ENCODE results near the gene MUC20. TPM values are rescaled to one million over a fixed set of nuclear protein-coding genes. Genes with fewer than 3 reads are reported as not detected.

Gene MUC20
- total RNA-seq, 1 donor from 2014 or later: 0.17 TPM

- H3K4me2 ChIP-seq: no peak overlapping the region
- no peak overlapping the region for H3K4me3 Mint-ChIP-seq
- no peak for TF ChIP-seq EZH2 (IDR thresholded peaks at IDR 0.05)
- TF ChIP-seq CTCF (IDR thresholded peaks at IDR 0.05): no peak
- TF ChIP-seq EZH2phosphoT487 (IDR thresholded peaks at IDR 0.05): no peak
- no peaks in the 10 kb centered on the region for H4K20me1 ChIP-seq (ENCODE audit: low read depth)
- H3K27me3 Mint-ChIP-seq (ENCODE audit: insufficient read depth, low read depth): peaks cover 2% of the 10 kb centered on the region
- H3K79me2 ChIP-seq (ENCODE audit: low read depth): no peaks in the 10 kb centered on the region
- H3K9me3 Mint-ChIP-seq: no peaks in the 10 kb centered on the region
- no peak overlapping the region for H3K27ac Mint-ChIP-seq
- no peak overlapping the region for H3K4me3 ChIP-seq
- no peaks in the 10 kb centered on the region for H3K27me3 ChIP-seq
- peaks cover 1% of the 10 kb centered on the region for H3K36me3 Mint-ChIP-seq
- no peaks in the 10 kb centered on the region for H3K9me3 ChIP-seq (ENCODE audit: low read depth)
- H3K27ac ChIP-seq: no peak overlapping the region
- peaks cover 8% of the 10 kb centered on the region for H3K4me1 Mint-ChIP-seq
- H2AFZ ChIP-seq (replicated peaks): no peak overlapping the region
- H3K9ac ChIP-seq: no peak overlapping the region
- no peaks in the 10 kb centered on the region for H3F3A ChIP-seq (ENCODE audit: low read depth)
- no peak for DNase-seq (ENCODE audit: low spot score)
- no peaks in the 10 kb centered on the region for H3K36me3 ChIP-seq
- no peaks in the 10 kb centered on the region for H3K4me1 ChIP-seq
These were observed 35.3 kb downstream of the MUC20 start for GRCh38 chr3:195755791-195756676.

- TF ChIP-seq EZH2 (IDR thresholded peaks at IDR 0.05) (no peak), CTCF (IDR thresholded peaks at IDR 0.05) (no peak)
- peaks cover 8% of the 10 kb centered on the region for H3K4me1 Mint-ChIP-seq
- H3K9ac ChIP-seq: no peak overlapping the region
- no peaks in the 10 kb centered on the region for H4K20me1 ChIP-seq (ENCODE audit: low read depth)
- no peaks in the 10 kb centered on the region for H3F3A ChIP-seq (ENCODE audit: low read depth)
- peaks cover 2% of the 10 kb centered on the region for H3K27me3 Mint-ChIP-seq (ENCODE audit: insufficient read depth, low read depth)
- H2AFZ ChIP-seq (replicated peaks): no peak overlapping the region
- H3K4me3 ChIP-seq: no peak overlapping the region
- H3K4me3 Mint-ChIP-seq: no peak overlapping the region
- no peaks in the 10 kb centered on the region for H3K27me3 ChIP-seq
- no peak overlapping the region for H3K27ac ChIP-seq
- DNase-seq (ENCODE audit: low spot score): no peak
- H3K9me3 ChIP-seq (ENCODE audit: low read depth): no peaks in the 10 kb centered on the region
- H3K79me2 ChIP-seq (ENCODE audit: low read depth): no peaks in the 10 kb centered on the region
- H3K36me3 Mint-ChIP-seq: peaks cover 1% of the 10 kb centered on the region
- H3K4me2 ChIP-seq: no peak overlapping the region
- H3K9me3 Mint-ChIP-seq: no peaks in the 10 kb centered on the region
- no peak overlapping the region for H3K27ac Mint-ChIP-seq
- H3K4me1 ChIP-seq: no peaks in the 10 kb centered on the region
- H3K36me3 ChIP-seq: no peaks in the 10 kb centered on the region
These were observed 36.6 kb downstream of the MUC20 start for GRCh38 chr3:195757438-195757770.

GRCh38 chr3:195757827-195758226 lies 37.0 kb downstream of the MUC20 start:
- no peaks in the 10 kb centered on the region for H3K4me1 ChIP-seq
- no peaks in the 10 kb centered on the region for H3K9me3 Mint-ChIP-seq
- H3K4me3 ChIP-seq: no peak overlapping the region
- no peaks in the 10 kb centered on the region for H3F3A ChIP-seq (ENCODE audit: low read depth)
- H3K27me3 Mint-ChIP-seq (ENCODE audit: insufficient read depth, low read depth): peaks cover 2% of the 10 kb centered on the region
- no peak overlapping the region for H3K27ac Mint-ChIP-seq
- no peak for TF ChIP-seq EZH2 (IDR thresholded peaks at IDR 0.05)
- no peak for TF ChIP-seq CTCF (IDR thresholded peaks at IDR 0.05)
- TF ChIP-seq EZH2phosphoT487 (IDR thresholded peaks at IDR 0.05): no peak
- H3K4me1 Mint-ChIP-seq: peaks cover 8% of the 10 kb centered on the region
- H2AFZ ChIP-seq (replicated peaks): no peak overlapping the region
- DNase-seq (ENCODE audit: low spot score): no peak
- H3K36me3 ChIP-seq: no peaks in the 10 kb centered on the region
- H3K27me3 ChIP-seq: no peaks in the 10 kb centered on the region
- no peak overlapping the region for H3K4me3 Mint-ChIP-seq
- no peaks in the 10 kb centered on the region for H3K9me3 ChIP-seq (ENCODE audit: low read depth)
- no peak overlapping the region for H3K4me2 ChIP-seq
- no peak overlapping the region for H3K9ac ChIP-seq
- no peaks in the 10 kb centered on the region for H3K79me2 ChIP-seq (ENCODE audit: low read depth)
- H3K36me3 Mint-ChIP-seq: peaks cover 1% of the 10 kb centered on the region
- H4K20me1 ChIP-seq (ENCODE audit: low read depth): no peaks in the 10 kb centered on the region
- no peak overlapping the region for H3K27ac ChIP-seq
